SK-N-SH treated with all-trans-retinoic acid at 6 μM for 48 hours (cell line): ENCODE data around the gene APOO.

Source experiments
- ARNTL ChIP-seq: fragments of 450-650 bp; formaldehyde crosslinking; IDR thresholded peaks from 2 replicates; pipeline ENCODE4 v1.5.0; 2020; ENCODE audit warnings: low read depth, mild to moderate bottlenecking, moderate library complexity, borderline replicate concordance
- CREB5 ChIP-seq: fragments of 250-450 bp; sonication (Bioruptor Pico); IDR thresholded peaks from 2 replicates; pipeline ENCODE4 v1.5.1; 2020; ENCODE audit warnings: low read depth, mild to moderate bottlenecking, moderate library complexity
- CSDC2 ChIP-seq: fragments of 250-450 bp; sonication (Bioruptor Pico); IDR thresholded peaks from 2 replicates; pipeline ENCODE4 v1.5.0; 2020; ENCODE audit warnings: mild to moderate bottlenecking, moderate library complexity
- ESRRG ChIP-seq: fragments of 250-450 bp; sonication (Bioruptor Pico); IDR thresholded peaks from 2 replicates; pipeline ENCODE4 v1.6.1; 2021; ENCODE audit warnings: mild to moderate bottlenecking
- GLIS3 ChIP-seq: fragments of 250-450 bp; sonication (Bioruptor Pico); IDR thresholded peaks from 2 replicates; pipeline ENCODE4 v1.5.0; 2020; ENCODE audit warnings: mild to moderate bottlenecking, moderate library complexity
- ISL1 ChIP-seq: fragments of 250-450 bp; sonication (Bioruptor Pico); IDR thresholded peaks from 2 replicates; pipeline ENCODE4 v2.1.2; 2022; ENCODE audit warnings: mild to moderate bottlenecking, moderate library complexity
- PATZ1 ChIP-seq: fragments of 250-450 bp; sonication (Bioruptor Pico); IDR thresholded peaks from 2 replicates; pipeline ENCODE4 v1.8.0; 2020; ENCODE audit warnings: mild to moderate bottlenecking, moderate library complexity, borderline replicate concordance
- RARB ChIP-seq: fragments of 250-450 bp; sonication (Bioruptor Pico); IDR thresholded peaks from 2 replicates; pipeline ENCODE4 v1.8.0; 2021; ENCODE audit warnings: mild to moderate bottlenecking, moderate library complexity
- TOX ChIP-seq: fragments of 250-450 bp; sonication (Bioruptor Pico); IDR thresholded peaks from 2 replicates; pipeline ENCODE4 v1.8.0; 2021; ENCODE audit warnings: mild to moderate bottlenecking, moderate library complexity, borderline replicate concordance
- ZFP3 ChIP-seq: fragments of 250-450 bp; sonication (Bioruptor Pico); IDR thresholded peaks from 2 replicates; pipeline ENCODE4 v1.5.0; 2020; ENCODE audit warnings: mild to moderate bottlenecking, moderate library complexity
- ZFP30 ChIP-seq: fragments of 450-650 bp; formaldehyde crosslinking; IDR thresholded peaks from 2 replicates; pipeline ENCODE4 v1.5.0; 2022; ENCODE audit warnings: mild to moderate bottlenecking, moderate library complexity
- ZNF8 ChIP-seq: fragments of 450-650 bp; formaldehyde crosslinking; IDR thresholded peaks from 2 replicates; pipeline ENCODE4 v1.5.0; 2020; ENCODE audit warnings: mild to moderate bottlenecking, moderate library complexity

- TF ChIP-seq TOX (CRISPR knock-in tag) (no peak), ISL1 (CRISPR knock-in tag) (no peak), PATZ1 (no peak), ESRRG (no peak), ARNTL (CRISPR knock-in tag) (no peak), CREB5 (no peak), GLIS3 (no peak), RARB (CRISPR knock-in tag) (no peak), CSDC2 (CRISPR knock-in tag) (no peak), ZNF8 (CRISPR knock-in tag) (no peak), ZFP30 (CRISPR knock-in tag) (no peak), ZFP3 (CRISPR knock-in tag) (no peak)
These were observed 118.8 kb downstream of the APOO start for GRCh38 chrX:23788946-23789345.
